ENCODE measurements around the gene HSPB1.

The HSPB1 gene

GRCh38 chr7:76317782-76318487, 15.5 kb downstream of the HSPB1 start:
- peak; percentile 98 for DNase-seq (ENCODE audit: low read depth)

GRCh38 chr7:76318488-76319353, 16.2 kb downstream of the HSPB1 start:
- peak; percentile 49 for TF ChIP-seq CTCF (conservative IDR thresholded peaks at IDR 0.05; ENCODE audit: low read depth, low read length)
- peak; percentile 96 for DNase-seq (ENCODE audit: low read depth)

More at GRCh38 chr7:76317782-76318487, 15.5 kb downstream of the HSPB1 start:
- peak overlapping the region; percentile 80 for H3K4me3 ChIP-seq (ENCODE audit: low read depth, low read length)
- TF ChIP-seq CTCF (conservative IDR thresholded peaks at IDR 0.05; ENCODE audit: low read depth, low read length): no peak

GRCh38 chr7:76325092-76325491, 22.6 kb downstream of the HSPB1 start:
- TF ChIP-seq CTCF (conservative IDR thresholded peaks at IDR 0.05; ENCODE audit: low read depth, low read length): no peak
- DNase-seq (ENCODE audit: low read depth): no peak
- no peak overlapping the region for H3K4me3 ChIP-seq (ENCODE audit: low read depth, low read length)

More at GRCh38 chr7:76318488-76319353, 16.2 kb downstream of the HSPB1 start:
- peak overlapping the region; percentile 80 for H3K4me3 ChIP-seq (ENCODE audit: low read depth, low read length)

- no peak for TF ChIP-seq CTCF (conservative IDR thresholded peaks at IDR 0.05; ENCODE audit: low read depth, low read length)
- DNase-seq (ENCODE audit: low read depth): no peak
- H3K4me3 ChIP-seq (ENCODE audit: low read depth, low read length): no peak overlapping the region
Measured at GRCh38 chr7:76325811-76326210, 23.3 kb downstream of the HSPB1 start.

- no peak for TF ChIP-seq CTCF (conservative IDR thresholded peaks at IDR 0.05; ENCODE audit: low read depth, low read length)
- no peak overlapping the region for H3K4me3 ChIP-seq (ENCODE audit: low read depth, low read length)
- peak; percentile 81 for DNase-seq (ENCODE audit: low read depth)
Measured at GRCh38 chr7:76326646-76327233, 24.3 kb downstream of the HSPB1 start.

GRCh38 chr7:76327610-76328009, 25.1 kb downstream of the HSPB1 start:
- DNase-seq (ENCODE audit: low read depth): no peak
- H3K4me3 ChIP-seq (ENCODE audit: low read depth, low read length): no peak overlapping the region
- no peak for TF ChIP-seq CTCF (conservative IDR thresholded peaks at IDR 0.05; ENCODE audit: low read depth, low read length)

All from choroid plexus epithelial cell (primary cell).